HepG2 (cell line): ENCODE results near the gene GNL3. TPM values are rescaled to one million over a fixed set of nuclear protein-coding genes. Genes with fewer than 3 reads are reported as not detected.

Experiments
- ATAC-seq: fragments of 200-7000 bp; cut with Tn5 transposase; 3 replicates; pipeline ENCODE4 v1.9.1; 2020; ENCODE audit warnings: mild to moderate bottlenecking, moderate library complexity
- BruUV-seq: library from RNA; stranded (reverse); fragments of 400-500 nt; replicated peaks from 2 replicates; lab custom pipeline; 2021; lab: Mats Ljungman, UMichigan
- CTCF ChIA-PET: fragments of 300-600 bp; formaldehyde crosslinking; extraction: SDS; loops from one replicate; lab custom pipeline; 2021; ENCODE audit warnings: low total read pairs, inconsistent platforms, low intra/inter-chr PET ratio; lab: Yijun Ruan, JAX
- POLR2A ChIA-PET: fragments of 350-600 bp; sonication (Branson Sonifier 250); formaldehyde crosslinking; loops from one replicate; lab custom pipeline; 2020; ENCODE audit warnings: antibody characterized with exemption, inconsistent platforms; lab: Yijun Ruan, JAX
- DNase-seq: peaks from one replicate; pipeline ENCODE4 v3.0.0-alpha.2; 2015; ENCODE audit warnings: low spot score
- FAIRE-seq: peaks from 3 replicates; lab custom pipeline; 2011; peaks lifted over from hg19 to GRCh38; lab: Jason Lieb, UNC
- H2AFZ ChIP-seq: one replicate; pipeline ENCODE4 v1.6.1; 2011; ENCODE audit warnings: low read length, inconsistent platforms
- H3K27ac ChIP-seq: fragments of 300-600 bp; 3 replicates; pipeline ENCODE4 v1.8.0; 2011; ENCODE audit warnings: mixed run types, mild to moderate bottlenecking, mixed read lengths, low read length, inconsistent platforms; ENCODE audit not compliant: insufficient read depth; ENCODE audit errors: extremely low read length
- H3K27me3 ChIP-seq, 2 experiments: fragments of 200-600 bp in 1 of 2; 2 replicates in 1 of 2; 3 replicates in 1 of 2; pipeline versions ENCODE4 v1.6.0 to v1.8.0; 2011; ENCODE audit warnings: low read length in 2 of 2, mild to moderate bottlenecking in 2 of 2, moderate library complexity in 2 of 2, inconsistent platforms in 1 of 2; ENCODE audit not compliant: insufficient read depth in 2 of 2, control insufficient read depth in 1 of 2
- H3K36me3 ChIP-seq, 2 experiments: fragments of 200-600 bp in 1 of 2; replicated peaks in 1 of 2; 2 replicates in 1 of 2; 3 replicates in 1 of 2; pipeline versions ENCODE4 v1.5.1 to v1.8.0; 2011; ENCODE audit warnings: low read length in 2 of 2, inconsistent platforms in 1 of 2; ENCODE audit not compliant: insufficient read depth in 2 of 2, control insufficient read depth in 1 of 2
- H3K4me1 ChIP-seq: 2 replicates; pipeline ENCODE4 v1.5.1; 2012; ENCODE audit warnings: low read length, inconsistent platforms; ENCODE audit not compliant: insufficient read depth
- H3K4me2 ChIP-seq: 2 replicates; pipeline ENCODE4 v1.6.0; 2011; ENCODE audit warnings: low read depth, low read length, inconsistent platforms
- H3K4me3 ChIP-seq, 3 experiments: fragments of 200-600 bp in 1 of 3; sonication (generic), shearing (Covaris generic) in 1 of 3; replicated peaks in 1 of 3; 2 replicates each; pipeline ENCODE4 v1.5.1; 2011 to 2016; ENCODE audit warnings: low read length in 3 of 3, inconsistent platforms in 2 of 3, low read depth in 2 of 3, mild to moderate bottlenecking in 2 of 3, control low read depth in 1 of 3, mixed read lengths in 1 of 3; ENCODE audit not compliant: insufficient read depth in 1 of 3
- H3K79me2 ChIP-seq: one replicate; pipeline ENCODE4 v1.6.1; 2011; ENCODE audit warnings: low read length, inconsistent platforms; ENCODE audit not compliant: insufficient read depth
- H3K9ac ChIP-seq: 2 replicates; pipeline ENCODE4 v1.6.0; 2011; ENCODE audit warnings: mild to moderate bottlenecking, low read depth, low read length, inconsistent platforms; ENCODE audit not compliant: insufficient read depth
- H3K9me3 ChIP-seq: 2 replicates; pipeline ENCODE4 v1.5.1; 2012; ENCODE audit warnings: mild to moderate bottlenecking, low read length
- H4K20me1 ChIP-seq: 2 replicates; pipeline ENCODE4 v1.6.0; 2011; ENCODE audit warnings: inconsistent platforms, mild to moderate bottlenecking, low read length, moderate library complexity; ENCODE audit not compliant: insufficient read depth
- ARNT2 ChIP-seq: sonication (generic); formaldehyde crosslinking; IDR thresholded peaks from 2 replicates; pipeline ENCODE4 v1.8.0; 2022; ENCODE audit warnings: mild to moderate bottlenecking, low read depth, missing genetic modification reagents, moderate library complexity
- ASH2L ChIP-seq: fragments of 300-600, 200-600 bp; sonication (generic); IDR thresholded peaks from 2 replicates; pipeline ENCODE4 v1.7.0; 2017; ENCODE audit warnings: low read depth, mild to moderate bottlenecking, moderate library complexity, mixed read lengths, low read length; ENCODE audit not compliant: insufficient read length
- ATM ChIP-seq: fragments of 450-650 bp; IDR thresholded peaks from 2 replicates; pipeline ENCODE4 v1.7.1; 2017; ENCODE audit warnings: mild to moderate bottlenecking, borderline replicate concordance
- BHLHE40 ChIP-seq: IDR thresholded peaks from 2 replicates; pipeline ENCODE4 v1.6.1; 2011; ENCODE audit warnings: low read length, improper control_type of control experiment
- ELF3 ChIP-seq: IDR thresholded peaks from 2 replicates; pipeline ENCODE4 v1.6.1; 2016; ENCODE audit warnings: missing genetic modification reagents, missing compliant biosample characterization
- HBP1 ChIP-seq: IDR thresholded peaks from 2 replicates; pipeline ENCODE4 v1.6.1; 2016; ENCODE audit warnings: low read depth, control low read depth
- MED1 ChIP-seq: sonication (generic); formaldehyde crosslinking; IDR thresholded peaks from 2 replicates; pipeline ENCODE4 v1.4.0; 2020; ENCODE audit warnings: missing genetic modification reagents
- MIER2 ChIP-seq: IDR thresholded peaks from 2 replicates; pipeline ENCODE4 v1.6.1; 2016; ENCODE audit warnings: missing biosample characterization, missing genetic modification reagents
- MLLT10 ChIP-seq: sonication (generic); formaldehyde crosslinking; IDR thresholded peaks from 2 replicates; pipeline ENCODE4 v1.4.0; 2020; ENCODE audit warnings: missing genetic modification reagents
- NFE2L2 ChIP-seq: fragments of 150-350 bp; IDR thresholded peaks from 2 replicates; pipeline ENCODE4 v1.6.1; 2014; ENCODE audit warnings: low read length
- REPIN1 ChIP-seq: sonication (generic); formaldehyde crosslinking; IDR thresholded peaks from 2 replicates; pipeline ENCODE4 v1.8.0; 2022; ENCODE audit warnings: missing genetic modification reagents, low read depth, mild to moderate bottlenecking, borderline replicate concordance
- ZBTB44 ChIP-seq: sonication (generic); formaldehyde crosslinking; IDR thresholded peaks from 2 replicates; pipeline ENCODE4 v1.4.0; 2020; ENCODE audit warnings: missing genetic modification reagents
- ZFYVE20 ChIP-seq: sonication (generic); formaldehyde crosslinking; IDR thresholded peaks from 2 replicates; pipeline ENCODE4 v1.8.0; 2023; ENCODE audit warnings: low read depth, mild to moderate bottlenecking, moderate library complexity, missing genetic modification reagents, borderline replicate concordance
- ZKSCAN8 ChIP-seq: IDR thresholded peaks from 2 replicates; pipeline ENCODE4 v1.6.1; 2016; ENCODE audit warnings: borderline replicate concordance, missing genetic modification reagents, missing compliant biosample characterization
- ZMYM4 ChIP-seq: sonication (generic); formaldehyde crosslinking; IDR thresholded peaks from 2 replicates; pipeline ENCODE4 v1.8.1; 2023; ENCODE audit warnings: mild to moderate bottlenecking, missing genetic modification reagents
- ZNF350 ChIP-seq: sonication (generic); formaldehyde crosslinking; IDR thresholded peaks from 2 replicates; pipeline ENCODE4 v1.4.0; 2020; ENCODE audit warnings: mild to moderate bottlenecking, low read depth, missing genetic modification reagents, borderline replicate concordance
- ZNF775 ChIP-seq: sonication (generic); formaldehyde crosslinking; IDR thresholded peaks from 2 replicates; pipeline ENCODE4 v1.4.0; 2020; ENCODE audit warnings: missing genetic modification reagents, mild to moderate bottlenecking, moderate library complexity, borderline replicate concordance
- WGBS: methylation state at CpG from one replicate; pipeline ENCODE4 v1.1.6; 2017; ENCODE audit warnings: low lambda C conversion rate; 5-methylcytosine and 5-hydroxymethylcytosine counted together
- in situ Hi-C: cut with HindIII; loops from 2 replicates; pipeline ENCODE4 v1.10.0; 2017; ENCODE audit warnings: low pct_unique_long_range_greater_than_20kb; ENCODE audit not compliant: extremely low pct_ligation_motif_present
- intact Hi-C: fragments of 100-400 bp; cut with micrococcal nuclease; formaldehyde crosslinking; loops from one replicate; pipeline ENCODE4 v1.10.0; 2022; ENCODE audit not compliant: unreplicated experiment
- polyA plus RNA-seq, 8 experiments: library from polyadenylated mRNA; depleted of rRNA in 3 of 8; stranded (reverse) in 7 of 8; unstranded in 1 of 8; fragments of >200 nt; fragmentation: Illumina TruSeq in 4 of 8; extraction: Trizol in 4 of 8; gene quantifications; 2 replicates each; pipeline versions ENCODE4 v1.2.1 to v1.2.3, GENCODE V29; 2011 to 2016; ENCODE audit warnings: low read depth in 4 of 8, missing spikeins in 1 of 8, mixed read lengths in 1 of 8; ENCODE audit not compliant: insufficient read depth in 1 of 8
- total RNA-seq, 5 experiments: library from RNA; depleted of rRNA; stranded (reverse); fragments of >200 nt; fragmentation: Illumina TruSeq; extraction: Trizol; gene quantifications; 2 replicates each; pipeline ENCODE4 v1.2.3, GENCODE V29; 2016; ENCODE audit warnings: low read depth in 1 of 5

Gene GNL3
- total and polyA plus RNA-seq, 2 of the 13 experiments (the other 11 are each of a cell fraction or from before 2014, with no cell fraction given) = 129 to 257 TPM

- peaks cover 11 to 48% of the 10 kb centered on the region in 2 experiments for H3K36me3 ChIP-seq
- H2AFZ ChIP-seq = no peak overlapping the region
- ChIA-PET CTCF (interaction anchor here (1.1 to 2.7 kb wide), 3 partner anchors 49 to 78 kb away, joined by 3 to 29 read pairs (median 13); no protein-coding TSS in a partner anchor), POLR2A (interaction anchor here (0.8 to 2.0 kb wide), 3 partner anchors 38 to 56 kb away, joined by 4 to 6 read pairs (median 5); partner anchors contain the start of genes GLT8D1 and ITIH3)
- no peak for DNase-seq
- no peaks in the 10 kb centered on the region for H3K79me2 ChIP-seq
- 97% methylated on average over 5 of the region's 5 CpGs for WGBS
- no peak overlapping the region for H3K4me3 ChIP-seq
- in situ Hi-C loops (no loop called here), intact Hi-C loops (loop anchor here (2.0 to 10.0 kb wide), 2 partner anchors 78 to 332 kb away; no protein-coding TSS in a partner anchor)
- no peak overlapping the region for H3K4me2 ChIP-seq
- no peaks in the 10 kb centered on the region for H4K20me1 ChIP-seq
- H3K27me3 ChIP-seq = no peaks in the 10 kb centered on the region
- H3K9me3 ChIP-seq = no peaks in the 10 kb centered on the region
- no peak for FAIRE-seq
- peaks cover 30% of the 10 kb centered on the region for H3K4me1 ChIP-seq
- no peak for TF ChIP-seq ELF3 (CRISPR knock-in tag)
- TF ChIP-seq ZFYVE20 (CRISPR knock-in tag) = no peak
- TF ChIP-seq MLLT10 = no peak
- no peak for TF ChIP-seq ATM
- TF ChIP-seq ZNF775 (CRISPR knock-in tag) = no peak
- H3K9ac ChIP-seq = no peak overlapping the region
- ATAC-seq = no peak
- no TSS peak for BruUV-seq
- no peak overlapping the region for H3K27ac ChIP-seq
These were observed 57.3 kb downstream of the GNL3 start for GRCh38 chr3:52743152-52743551.

- FAIRE-seq = no peak
- DNase-seq = no peak
- Histone ChIP-seq H3K4me1 (peaks cover 30% of the 10 kb centered on the region), H3K4me3 (no peak overlapping the region), H3K9ac (no peak overlapping the region), H4K20me1 (no peaks in the 10 kb centered on the region), H2AFZ (no peak overlapping the region), H3K79me2 (no peaks in the 10 kb centered on the region), H3K4me2 (no peak overlapping the region), H3K36me3 (peaks cover 13 to 53% of the 10 kb centered on the region in 2 experiments), H3K27ac (peak overlapping the region; percentile 41), H3K9me3 (no peaks in the 10 kb centered on the region), H3K27me3 (no peaks in the 10 kb centered on the region)
- no TSS peak for BruUV-seq
- intact Hi-C loops (loop anchor here (2.0 to 10.0 kb wide), 2 partner anchors 77 to 331 kb away; no protein-coding TSS in a partner anchor), in situ Hi-C loops (no loop called here)
- ATAC-seq = peak; percentile 62
- POLR2A ChIA-PET = interaction anchor here (0.8 to 2.0 kb wide), 4 partner anchors 38 to 55 kb away, joined by 3 to 6 read pairs (median 4); partner anchors contain the start of genes GLT8D1 and ITIH3
- CTCF ChIA-PET = interaction anchor here (1.1 to 2.7 kb wide), 2 partner anchors 49 to 55 kb away, joined by 3 to 29 read pairs; no protein-coding TSS in a partner anchor
- 57% methylated on average over 2 of the region's 2 CpGs for WGBS
- TF ChIP-seq REPIN1 (CRISPR knock-in tag) (no peak), MIER2 (CRISPR knock-in tag) (no peak), ZBTB44 (CRISPR knock-in tag) (no peak), ASH2L (no peak), HBP1 (no peak), BHLHE40 (no peak), ARNT2 (CRISPR knock-in tag) (no peak), MED1 (CRISPR knock-in tag) (no peak), ZNF350 (no peak), NFE2L2 (no peak), ZMYM4 (CRISPR knock-in tag) (no peak), ZKSCAN8 (CRISPR knock-in tag) (no peak)
These were observed 57.9 kb downstream of the GNL3 start for GRCh38 chr3:52743721-52744120.
